ENCODE results near the gene HBQ1. TPM values are rescaled to one million over a fixed set of nuclear protein-coding genes. Genes with fewer than 3 reads are reported as not detected.
"Not testable (repeated sequence)": the region's sequence is repeated elsewhere in the genome, so short reads cannot be mapped to it uniquely, and the experiment has no call there.

The HBQ1 gene
- 1.5 and 2.4 TPM in 2 replicates for total RNA-seq (2014; rRNA removed; shearing (Covaris generic))
- polyA plus RNA-seq (2014; cell fraction: nucleus; rRNA removed) = 2.2 and 9.3 TPM in 2 replicates

GRCh38 chr16:180101-180675 lies at the start of gene HBQ1:
Gene HBQ1, plus strand, starts transcription at chr16:180459. Its CDS starts 28 bp downstream, at chr16:180487.
- DNase-seq (ENCODE audit: extremely low read depth, low read depth) = no peak

DNA sequence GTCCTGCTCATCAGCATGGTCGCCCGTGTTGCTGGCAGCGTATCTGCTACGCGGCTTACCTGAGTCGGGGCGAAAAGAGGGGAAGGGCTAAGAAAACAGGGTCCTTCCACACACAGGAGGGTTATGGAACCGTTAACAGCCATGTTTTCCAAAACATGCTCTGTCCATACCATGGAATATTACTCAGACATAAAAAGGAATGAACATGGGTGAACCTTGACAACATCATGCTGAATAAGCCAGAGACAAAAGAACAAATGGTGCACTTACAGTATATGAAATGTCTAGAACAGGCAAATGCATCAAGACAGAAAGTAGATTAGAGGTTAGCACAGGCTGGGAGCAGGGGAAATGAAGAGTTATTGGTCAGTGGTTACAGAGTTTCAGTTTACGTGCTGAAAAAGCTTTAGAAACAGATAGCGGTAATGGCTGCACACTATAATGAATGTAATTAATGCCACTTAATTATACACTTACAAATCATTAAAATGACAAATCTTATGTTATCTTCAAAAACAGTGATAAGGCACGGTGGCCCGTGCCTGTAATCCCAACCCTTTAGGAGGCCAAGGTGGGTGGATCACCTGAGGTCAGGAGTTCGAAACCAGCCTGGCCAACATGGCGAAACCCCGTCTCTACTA lies 49.6 kb upstream of the HBQ1 start:
- no peak for DNase-seq (ENCODE audit: extremely low read depth, low read depth)

- no peak for DNase-seq (ENCODE audit: extremely low read depth, low read depth)
Measured at GRCh38 chr16:132120-132519, 48.1 kb upstream of the HBQ1 start.

DNA sequence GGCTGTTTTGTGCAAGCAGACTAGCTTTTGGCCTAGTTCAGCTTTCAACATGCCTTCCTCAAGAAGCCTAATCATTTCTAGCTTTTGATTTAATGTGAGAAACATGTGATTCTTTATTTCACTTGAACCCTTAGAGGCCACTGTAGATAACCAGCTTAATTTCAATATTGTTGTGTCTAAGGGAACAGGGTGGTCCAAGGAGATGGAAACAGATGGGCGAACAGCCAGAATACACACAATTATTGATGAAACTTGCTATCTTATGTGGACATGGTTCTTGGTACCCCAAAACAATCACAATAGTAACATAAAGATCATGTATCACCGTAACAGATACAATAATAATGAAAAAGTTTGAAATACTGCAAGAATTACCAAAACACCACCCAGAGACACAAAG lies 46.5 kb upstream of the HBQ1 start:
- DNase-seq (ENCODE audit: extremely low read depth, low read depth) = no peak

GRCh38 chr16:138049-138417 lies 42.2 kb upstream of the HBQ1 start:
- no peak for DNase-seq (ENCODE audit: extremely low read depth, low read depth)

GRCh38 chr16:140175-140857 lies 39.9 kb upstream of the HBQ1 start:
- DNase-seq (ENCODE audit: extremely low read depth, low read depth) = no peak

DNA sequence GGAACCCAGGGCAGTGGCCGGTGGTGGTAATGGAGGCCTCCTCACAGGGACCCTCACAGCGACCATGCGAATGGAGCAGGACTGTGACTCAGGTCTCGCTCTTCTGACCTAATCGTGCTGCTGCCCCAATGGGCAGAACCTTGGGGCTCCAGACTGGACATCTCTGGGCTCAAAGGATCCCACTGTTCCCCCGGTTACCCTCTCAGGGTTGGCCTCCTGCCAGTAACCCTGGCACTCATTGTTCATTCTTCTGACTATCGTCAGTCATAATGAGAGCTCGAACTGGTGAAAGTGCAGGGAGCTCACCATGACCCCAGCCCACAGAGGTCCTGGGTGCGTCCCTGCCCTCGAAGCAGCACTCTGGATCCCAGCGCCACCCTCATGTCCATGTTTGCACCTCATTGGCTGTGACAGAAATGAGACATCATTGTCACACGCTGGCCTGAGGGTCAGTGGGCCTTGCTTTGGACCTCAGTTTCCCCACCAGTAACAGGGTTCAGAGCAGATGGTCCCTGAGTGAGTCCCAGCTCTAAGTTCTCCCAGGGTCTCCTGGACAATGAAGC lies 37.8 kb upstream of the HBQ1 start:
- DNase-seq (ENCODE audit: extremely low read depth, low read depth) = no peak

DNA sequence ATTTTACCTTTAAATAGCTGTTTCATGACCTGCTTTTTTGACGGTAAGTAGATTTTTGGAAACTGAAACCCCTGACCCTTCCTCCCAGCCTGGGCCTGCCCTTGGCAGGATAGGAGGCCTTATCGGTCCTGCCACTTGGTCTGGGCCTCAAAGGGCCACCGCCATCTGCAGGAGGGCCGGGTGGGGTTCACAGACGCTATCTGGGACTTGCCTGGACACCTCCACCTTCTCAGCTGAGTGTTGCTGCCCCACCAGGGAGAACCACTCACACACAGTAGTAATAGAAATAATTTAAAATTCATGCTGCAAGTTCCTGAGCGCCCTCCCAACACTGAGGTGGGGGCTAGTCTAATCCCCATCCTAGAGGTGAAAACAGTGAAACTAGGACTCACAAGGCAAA lies 37.2 kb upstream of the HBQ1 start:
- DNase-seq (ENCODE audit: extremely low read depth, low read depth) = no peak

DNA sequence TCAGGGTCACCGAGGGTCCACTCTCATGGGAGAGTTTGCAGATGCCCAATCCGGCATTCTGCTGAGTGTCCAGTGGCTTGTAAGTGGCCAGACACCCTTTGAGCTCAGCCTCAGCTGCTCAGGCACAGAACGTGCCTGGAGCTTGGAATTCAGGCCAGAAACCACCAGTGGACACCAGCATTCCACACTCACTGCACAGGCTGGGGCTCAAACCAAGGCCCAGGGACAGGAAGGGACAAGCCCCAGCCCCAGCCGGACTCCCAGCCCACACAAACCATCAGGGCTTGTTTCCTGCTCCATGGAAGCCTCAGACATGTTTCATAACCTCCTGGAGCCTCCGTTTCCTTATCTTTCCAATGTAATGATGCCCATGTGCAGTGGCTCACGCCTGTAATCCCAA lies 36.8 kb upstream of the HBQ1 start:
- DNase-seq (ENCODE audit: extremely low read depth, low read depth) = no peak

DNA sequence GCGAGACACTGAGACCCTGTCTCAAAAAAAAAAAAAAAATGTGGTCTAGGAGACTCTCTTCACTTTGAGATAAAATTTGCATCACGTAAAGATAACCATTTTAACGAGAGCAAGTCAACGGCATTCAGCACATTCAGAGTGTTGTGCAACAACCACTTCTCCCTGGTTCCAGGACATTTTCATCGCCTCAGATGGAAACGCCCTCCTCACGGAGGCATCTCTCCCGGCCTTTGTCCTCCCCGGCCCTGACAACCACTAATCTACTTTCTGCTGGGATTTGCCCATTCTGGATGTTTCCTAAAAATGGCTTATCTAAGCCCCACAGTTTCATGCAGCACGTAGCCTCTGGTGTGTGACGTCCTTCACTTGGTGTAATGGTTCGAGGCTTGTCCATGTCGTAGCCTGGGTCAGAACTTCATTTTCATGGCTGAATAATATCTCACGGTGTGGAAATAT lies 35.4 kb upstream of the HBQ1 start:
- no peak for DNase-seq (ENCODE audit: extremely low read depth, low read depth)

GRCh38 chr16:146646-147045 lies 33.6 kb upstream of the HBQ1 start:
- no peak for DNase-seq (ENCODE audit: extremely low read depth, low read depth)

- DNase-seq (ENCODE audit: extremely low read depth, low read depth) = no peak
Measured at GRCh38 chr16:149024-149660, 31.1 kb upstream of the HBQ1 start.

- no peak for DNase-seq (ENCODE audit: extremely low read depth, low read depth)
Measured at GRCh38 chr16:152141-153128, 27.8 kb upstream of the HBQ1 start, which contains the start of gene HBZ. Gene HBZ, plus strand, starts transcription at chr16:152644. Its CDS starts 266 bp downstream, at chr16:152910.

- DNase-seq (ENCODE audit: extremely low read depth, low read depth) = not testable (repeated sequence)
Measured at GRCh38 chr16:153129-153521, 27.1 kb upstream of the HBQ1 start.

- not testable (repeated sequence) for DNase-seq (ENCODE audit: extremely low read depth, low read depth)
Measured at GRCh38 chr16:153550-154216, 26.6 kb upstream of the HBQ1 start.

GRCh38 chr16:154217-155030 lies 25.8 kb upstream of the HBQ1 start:
- peak; percentile 20 for DNase-seq (ENCODE audit: extremely low read depth, low read depth)

GRCh38 chr16:155031-155398 lies 25.2 kb upstream of the HBQ1 start:
- no peak for DNase-seq (ENCODE audit: extremely low read depth, low read depth)

GRCh38 chr16:159136-159849 lies 21.0 kb upstream of the HBQ1 start:
- no peak for DNase-seq (ENCODE audit: extremely low read depth, low read depth)

All from NCI-H460 (cell line).